ENCODE measurements around the gene CORO7. TPM values are rescaled to one million over a fixed set of nuclear protein-coding genes. Genes with fewer than 3 reads are reported as not detected.

Gene CORO7
- total and polyA plus RNA-seq, 9 of the 15 experiments (the other 6 are each of a cell fraction or from before 2014, with no cell fraction given) = 0.45 to 77.2 (median 18.7) TPM

GRCh38 chr16:4383591-4384444, 32.6 kb downstream of the CORO7 start:
- no peak for TF ChIP-seq XRCC3 (IDR thresholded peaks at IDR 0.05)
- TF ChIP-seq HNRNPUL1 (IDR thresholded peaks at IDR 0.05; ENCODE audit: low read length) = no peak
- TF ChIP-seq POLR2G (IDR thresholded peaks at IDR 0.05; ENCODE audit: low read depth, low read length) = peak; percentile 38
- TF ChIP-seq POLR2A (conservative IDR thresholded peaks at IDR 0.05) = peak; percentile 19; the same call in 1 of the 2 replicates
- H3K4me2 ChIP-seq (ENCODE audit: insufficient read depth, low read length) = no peak overlapping the region
- intact Hi-C loops (cut with micrococcal nuclease) = no loop called here
- H3K27ac ChIP-seq (ENCODE audit: extremely low read depth, low read depth, low read length) = no peak overlapping the region
- DNase-seq (ENCODE audit: extremely low read depth in 1 of 4, low spot score in 3 of 4) (peak in 2 of 4 experiments; percentile 14 to 15), FAIRE-seq (no peak), ATAC-seq (no peak)
- no TSS peak for BruUV-seq (replicated peaks)
- WGBS (ENCODE audit: insufficient coverage, low coverage, missing lambda C conversion rate) = 95% methylated on average over 10 of the region's 12 CpGs
- H3K27me3 ChIP-seq (ENCODE audit: control insufficient read depth in 2 of 2, insufficient read depth in 2 of 2, low read length in 2 of 2) = no peaks in the 10 kb centered on the region
- no peak overlapping the region for H3K9ac ChIP-seq (ENCODE audit: insufficient read depth in 1 of 2, low read depth in 2 of 2, low read length in 2 of 2)
- H4K20me1 ChIP-seq (replicated peaks; ENCODE audit: control insufficient read depth, insufficient read depth, low read length) = no peaks in the 10 kb centered on the region
- no peaks in the 10 kb centered on the region for H3K9me3 ChIP-seq (replicated peaks; ENCODE audit: control insufficient read depth, insufficient read depth, low read depth, low read length)
- ChIA-PET CTCF (ENCODE audit: low intra/inter-chr PET ratio) (no interaction called here), POLR2A (interaction anchor here (0.6 kb wide), 1 partner anchor 353 kb away, joined by 3 read pairs; no protein-coding TSS in a partner anchor)
- H3K36me3 ChIP-seq (ENCODE audit: control insufficient read depth, insufficient read depth, low read length) = peaks cover 58% of the 10 kb centered on the region; the same call in 1 of the 3 replicates
- H3K79me2 ChIP-seq (ENCODE audit: control insufficient read depth, insufficient read depth, low read length) = no peaks in the 10 kb centered on the region
- no peak overlapping the region for H3K4me3 ChIP-seq
- peaks cover 0 to 37% of the 10 kb centered on the region in 2 experiments; a peak in 2 of 5 replicates for H3K4me1 ChIP-seq (replicated peaks in 1 of 2; ENCODE audit: control insufficient read depth in 2 of 2, insufficient read depth in 2 of 2, low read length in 2 of 2)
- H3K9me1 ChIP-seq (ENCODE audit: control insufficient read depth, insufficient read depth, low read length) = no peaks in the 10 kb centered on the region
- in situ Hi-C loops (cut with MboI) = no loop called here
- H2AFZ ChIP-seq (ENCODE audit: low read depth, low read length) = no peak overlapping the region

GRCh38 chr16:4382795-4383357, 33.5 kb downstream of the CORO7 start:
- no peaks in the 10 kb centered on the region for H3K9me1 ChIP-seq (ENCODE audit: control insufficient read depth, insufficient read depth, low read length)
- H2AFZ ChIP-seq (ENCODE audit: low read depth, low read length) = no peak overlapping the region
- intact Hi-C loops (cut with micrococcal nuclease) = no loop called here
- CTCF ChIA-PET (ENCODE audit: low intra/inter-chr PET ratio) = no interaction called here
- ATAC-seq (no peak), DNase-seq (ENCODE audit: extremely low read depth in 1 of 4, low spot score in 3 of 4) (peak in 1 of 4 experiments; percentile 10), FAIRE-seq (no peak)
- H3K4me1 ChIP-seq (replicated peaks in 1 of 2; ENCODE audit: control insufficient read depth in 2 of 2, insufficient read depth in 2 of 2, low read length in 2 of 2) = peaks cover 7 to 39% of the 10 kb centered on the region in 2 experiments; a peak in 4 of 5 replicates
- in situ Hi-C loops (cut with MboI) = no loop called here
- no peak for TF ChIP-seq TCFL5 (CRISPR knock-in tag; conservative IDR thresholded peaks at IDR 0.05)
- no peak for TF ChIP-seq MXI1 (IDR thresholded peaks at IDR 0.05; ENCODE audit: low read depth, low read length)
- TF ChIP-seq POLR2G (IDR thresholded peaks at IDR 0.05; ENCODE audit: low read depth, low read length) = peak; percentile 9; the same call in 1 of the 2 replicates
- BruUV-seq (replicated peaks) = no TSS peak
- no peak overlapping the region for H3K27ac ChIP-seq (ENCODE audit: extremely low read depth, low read depth, low read length)
- POLR2A ChIA-PET = interaction anchor here (0.6 to 1.1 kb wide), 4 partner anchors 25 to 504 kb away, joined by 3 read pairs; no protein-coding TSS in a partner anchor
- H3K4me2 ChIP-seq (ENCODE audit: insufficient read depth, low read length) = no peak overlapping the region
- H3K4me3 ChIP-seq = no peak overlapping the region
- no peaks in the 10 kb centered on the region for H4K20me1 ChIP-seq (replicated peaks; ENCODE audit: control insufficient read depth, insufficient read depth, low read length)
- H3K27me3 ChIP-seq (ENCODE audit: control insufficient read depth in 2 of 2, insufficient read depth in 2 of 2, low read length in 2 of 2) = no peaks in the 10 kb centered on the region
- H3K36me3 ChIP-seq (ENCODE audit: control insufficient read depth, insufficient read depth, low read length) = peaks cover 53% of the 10 kb centered on the region; the same call in 1 of the 3 replicates
- 91% methylated on average over 14 of the region's 21 CpGs for whole genome bisulfite sequencing (ENCODE audit: insufficient coverage, low coverage, missing lambda C conversion rate)
- H3K9ac ChIP-seq (ENCODE audit: insufficient read depth in 1 of 2, low read depth in 2 of 2, low read length in 2 of 2) = peak overlapping the region in 1 of 2 experiments; percentile 60; a peak in 1 of 4 replicates
- no peaks in the 10 kb centered on the region for H3K9me3 ChIP-seq (replicated peaks; ENCODE audit: control insufficient read depth, insufficient read depth, low read depth, low read length)
- no peaks in the 10 kb centered on the region for H3K79me2 ChIP-seq (ENCODE audit: control insufficient read depth, insufficient read depth, low read length)

Data from K562 (cell line).